HEK293 (cell line): ENCODE measurements around the gene SEMA4C.

Source experiments
- CTCF ChIA-PET: fragments of 350-600 bp; formaldehyde crosslinking; extraction: SDS; loops from one replicate; lab custom pipeline; 2021; ENCODE audit warnings: antibody characterized with exemption; lab: Yijun Ruan, JAX
- POLR2A ChIA-PET: fragments of 300-600 bp; formaldehyde crosslinking; extraction: SDS; loops from one replicate; lab custom pipeline; 2020; ENCODE audit warnings: antibody characterized with exemption, inconsistent platforms; lab: Yijun Ruan, JAX
- H3K27ac ChIP-seq: fragments of 200-500 bp; sonication (Bioruptor generic); 2 replicates; pipeline ENCODE4 v1.5.1; 2014; ENCODE audit warnings: low read depth, low read length, control low read depth, inconsistent platforms; ENCODE audit errors: extremely low read depth
- H3K36me3 ChIP-seq, 2 experiments: fragments of 200-500 bp in 1 of 2; sonication (Bioruptor generic) in 1 of 2; 1 replicate in 1 of 2; 2 replicates in 1 of 2; pipeline ENCODE4 v1.5.1; 2014 to 2017; ENCODE audit warnings: inconsistent platforms in 2 of 2, low read length in 2 of 2; ENCODE audit not compliant: control insufficient read depth in 2 of 2, insufficient read depth in 1 of 2
- H3K4me1 ChIP-seq: fragments of 200-500 bp; sonication (Bioruptor generic); 2 replicates; pipeline ENCODE4 v1.5.1; 2014; ENCODE audit warnings: mild to moderate bottlenecking, low read length, inconsistent platforms; ENCODE audit not compliant: control insufficient read depth, insufficient read depth
- H3K4me3 ChIP-seq: 2 replicates; pipeline ENCODE4 v1.5.1; 2011; ENCODE audit warnings: low read depth, mild to moderate bottlenecking, control low read depth, low read length, moderate library complexity
- H3K9me3 ChIP-seq: fragments of 200-500 bp; sonication (Bioruptor generic); 2 replicates; pipeline ENCODE4 v1.5.1; 2014; ENCODE audit warnings: low read depth, low read length, inconsistent platforms; ENCODE audit not compliant: control insufficient read depth, insufficient read depth
- BCL11A ChIP-seq: fragments of 450-650 bp; formaldehyde crosslinking; IDR thresholded peaks from 2 replicates; pipeline ENCODE4 v1.5.1; 2016; ENCODE audit warnings: low read depth, missing biosample characterization, missing genetic modification characterization
- GLIS2 ChIP-seq: fragments of 450-650 bp; formaldehyde crosslinking; IDR thresholded peaks from 2 replicates; pipeline ENCODE4 v1.5.1; 2016; ENCODE audit warnings: missing biosample characterization, missing genetic modification characterization
- INSM2 ChIP-seq: fragments of 450-650 bp; formaldehyde crosslinking; IDR thresholded peaks from 2 replicates; pipeline ENCODE4 v1.5.1; 2016; ENCODE audit warnings: missing biosample characterization, missing genetic modification characterization
- OVOL3 ChIP-seq: fragments of 450-650 bp; formaldehyde crosslinking; IDR thresholded peaks from 2 replicates; pipeline ENCODE4 v1.5.1; 2016; ENCODE audit warnings: missing biosample characterization, missing genetic modification characterization
- SP2 ChIP-seq: fragments of 450-650 bp; formaldehyde crosslinking; IDR thresholded peaks from 2 replicates; pipeline ENCODE4 v1.5.1; 2016; ENCODE audit warnings: missing biosample characterization, missing genetic modification characterization
- SP3 ChIP-seq: fragments of 450-650 bp; formaldehyde crosslinking; IDR thresholded peaks from 2 replicates; pipeline ENCODE4 v1.5.1; 2016; ENCODE audit warnings: missing biosample characterization, missing genetic modification characterization
- ZBTB21 ChIP-seq: fragments of 450-650 bp; formaldehyde crosslinking; IDR thresholded peaks from 2 replicates; pipeline ENCODE4 v1.5.1; 2017; ENCODE audit warnings: missing biosample characterization, missing genetic modification characterization
- ZFHX2 ChIP-seq: fragments of 450-650 bp; formaldehyde crosslinking; conservative IDR thresholded peaks from 2 replicates; pipeline ENCODE4 v1.5.1; 2016; ENCODE audit warnings: missing biosample characterization, missing genetic modification characterization
- ZNF133 ChIP-seq: fragments of 450-650 bp; formaldehyde crosslinking; IDR thresholded peaks from 2 replicates; pipeline ENCODE4 v1.5.1; 2016; ENCODE audit warnings: missing biosample characterization, missing genetic modification characterization
- ZNF169 ChIP-seq: fragments of 450-650 bp; formaldehyde crosslinking; IDR thresholded peaks from 2 replicates; pipeline ENCODE4 v1.5.1; 2016; ENCODE audit warnings: missing biosample characterization, missing genetic modification characterization
- ZNF214 ChIP-seq: fragments of 450-650 bp; formaldehyde crosslinking; IDR thresholded peaks from 2 replicates; pipeline ENCODE4 v1.5.1; 2017; ENCODE audit warnings: missing biosample characterization, mild to moderate bottlenecking, missing genetic modification characterization, borderline replicate concordance
- ZNF248 ChIP-seq: fragments of 450-650 bp; formaldehyde crosslinking; IDR thresholded peaks from 2 replicates; pipeline ENCODE4 v1.5.1; 2017; ENCODE audit warnings: missing biosample characterization, missing genetic modification characterization
- ZNF433 ChIP-seq: fragments of 450-650 bp; formaldehyde crosslinking; IDR thresholded peaks from 2 replicates; pipeline ENCODE4 v1.5.1; 2016; ENCODE audit warnings: missing biosample characterization, missing genetic modification characterization, low read depth
- ZNF510 ChIP-seq: fragments of 450-650 bp; formaldehyde crosslinking; IDR thresholded peaks from 2 replicates; pipeline ENCODE4 v1.5.1; 2018; ENCODE audit warnings: mild to moderate bottlenecking, missing genetic modification characterization, missing biosample characterization; ENCODE audit not compliant: insufficient replicate concordance
- ZNF513 ChIP-seq: fragments of 450-650 bp; IDR thresholded peaks from 2 replicates; pipeline ENCODE4 v1.5.1; 2018; ENCODE audit warnings: missing biosample characterization, missing genetic modification characterization
- ZNF791 ChIP-seq: fragments of 450-650 bp; formaldehyde crosslinking; IDR thresholded peaks from 2 replicates; pipeline ENCODE4 v1.5.1; 2016; ENCODE audit warnings: missing biosample characterization, missing genetic modification characterization
- ZSCAN4 ChIP-seq: fragments of 450-650 bp; formaldehyde crosslinking; IDR thresholded peaks from 2 replicates; pipeline ENCODE4 v1.5.1; 2017; ENCODE audit warnings: missing biosample characterization, missing genetic modification characterization
- ZSCAN5A ChIP-seq: fragments of 450-650 bp; formaldehyde crosslinking; IDR thresholded peaks from 2 replicates; pipeline ENCODE4 v1.5.1; 2016; ENCODE audit warnings: missing biosample characterization, missing genetic modification characterization
- TF ChIP-seq, protein P1 (sequence below): fragments of 450-650 bp; formaldehyde crosslinking; IDR thresholded peaks from 2 replicates; pipeline ENCODE4 v1.5.1; 2016; ENCODE audit warnings: missing biosample characterization, missing genetic modification characterization
- TF ChIP-seq, protein P2 (sequence below): fragments of 450-650 bp; formaldehyde crosslinking; IDR thresholded peaks from 2 replicates; pipeline ENCODE4 v1.5.1; 2016; ENCODE audit warnings: missing biosample characterization, missing genetic modification characterization

The SEMA4C gene

GRCh38 chr2:96860065-96861029, 9.5 kb downstream of the SEMA4C start:
- TF ChIP-seq ZSCAN4 (tag by site-specific recombination) (peak; percentile 65), ZNF433 (tag by site-specific recombination) (no peak), GLIS2 (tag by site-specific recombination) (0 out of 2 replicates have a peak, but pooled peaks have one; percentile 32), ZNF510 (no peak), ZFHX2 (tag by site-specific recombination) (peak; percentile 60)
- no peak overlapping the region for H3K4me3 ChIP-seq
- no peak overlapping the region for H3K27ac ChIP-seq
- H3K36me3 ChIP-seq = peaks cover 0 to 50% of the 10 kb centered on the region in 2 experiments; a peak in 2 of 3 replicates
- CTCF ChIA-PET = interaction anchor here (1.0 kb wide), 1 partner anchor 99 kb away, joined by 3 read pairs; no protein-coding TSS in a partner anchor
- POLR2A ChIA-PET = interaction anchor here (0.7 to 0.9 kb wide), 2 partner anchors 8 kb away, joined by 3 to 4 read pairs; no protein-coding TSS in a partner anchor
- H3K9me3 ChIP-seq = no peaks in the 10 kb centered on the region
- no peaks in the 10 kb centered on the region for H3K4me1 ChIP-seq

DNA sequence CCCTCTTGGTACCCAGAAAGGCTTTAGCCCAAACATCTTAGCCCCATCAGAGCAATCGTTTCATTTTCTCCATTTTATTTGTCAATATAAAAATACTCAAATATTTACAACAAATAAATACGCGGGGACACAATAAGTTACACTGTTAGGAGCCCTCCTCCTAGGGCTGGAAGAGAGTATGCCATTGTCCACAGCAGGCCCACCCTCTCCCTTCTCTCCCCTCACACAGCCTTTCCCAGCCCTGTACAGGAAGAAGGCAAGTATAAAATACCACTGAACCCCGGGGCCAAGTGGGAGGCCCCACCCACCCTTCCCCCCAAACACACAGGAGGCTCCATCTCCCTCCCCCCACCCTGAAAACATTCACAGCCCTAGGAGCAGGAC, 10.2 kb downstream of the SEMA4C start:
- POLR2A ChIA-PET = interaction anchor here (0.7 kb wide), 1 partner anchor 8 kb away, joined by 4 read pairs; no protein-coding TSS in a partner anchor
- H3K4me3 ChIP-seq = no peak overlapping the region
- H3K4me1 ChIP-seq = no peaks in the 10 kb centered on the region
- peaks cover 0 to 43% of the 10 kb centered on the region in 2 experiments; a peak in 2 of 3 replicates for H3K36me3 ChIP-seq
- CTCF ChIA-PET = interaction anchor here (1.0 to 4.1 kb wide), 2 partner anchors 93 to 100 kb away, joined by 3 to 115 read pairs; no protein-coding TSS in a partner anchor
- no peak for TF ChIP-seq BCL11A
- TF ChIP-seq INSM2 (tag by site-specific recombination) = no peak
- TF ChIP-seq ZNF169 (tag by site-specific recombination) = no peak
- TF ChIP-seq ZNF214 (tag by site-specific recombination) = no peak
- no peak for TF ChIP-seq ZBTB21 (tag by site-specific recombination)
- TF ChIP-seq, protein P1, sequence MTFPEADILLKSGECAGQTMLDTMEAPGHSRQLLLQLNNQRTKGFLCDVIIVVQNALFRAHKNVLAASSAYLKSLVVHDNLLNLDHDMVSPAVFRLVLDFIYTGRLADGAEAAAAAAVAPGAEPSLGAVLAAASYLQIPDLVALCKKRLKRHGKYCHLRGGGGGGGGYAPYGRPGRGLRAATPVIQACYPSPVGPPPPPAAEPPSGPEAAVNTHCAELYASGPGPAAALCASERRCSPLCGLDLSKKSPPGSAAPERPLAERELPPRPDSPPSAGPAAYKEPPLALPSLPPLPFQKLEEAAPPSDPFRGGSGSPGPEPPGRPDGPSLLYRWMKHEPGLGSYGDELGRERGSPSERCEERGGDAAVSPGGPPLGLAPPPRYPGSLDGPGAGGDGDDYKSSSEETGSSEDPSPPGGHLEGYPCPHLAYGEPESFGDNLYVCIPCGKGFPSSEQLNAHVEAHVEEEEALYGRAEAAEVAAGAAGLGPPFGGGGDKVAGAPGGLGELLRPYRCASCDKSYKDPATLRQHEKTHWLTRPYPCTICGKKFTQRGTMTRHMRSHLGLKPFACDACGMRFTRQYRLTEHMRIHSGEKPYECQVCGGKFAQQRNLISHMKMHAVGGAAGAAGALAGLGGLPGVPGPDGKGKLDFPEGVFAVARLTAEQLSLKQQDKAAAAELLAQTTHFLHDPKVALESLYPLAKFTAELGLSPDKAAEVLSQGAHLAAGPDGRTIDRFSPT (tag by site-specific recombination) = no peak
- TF ChIP-seq OVOL3 (tag by site-specific recombination) = no peak
- no peak for TF ChIP-seq ZNF791 (tag by site-specific recombination)
- no peak for TF ChIP-seq ZSCAN5A (tag by site-specific recombination)
- TF ChIP-seq ZNF133 (tag by site-specific recombination) = no peak
- TF ChIP-seq ZNF513 (tag by site-specific recombination) = no peak
- TF ChIP-seq SP3 (tag by site-specific recombination) = no peak
- TF ChIP-seq SP2 = no peak
- TF ChIP-seq, protein P2, sequence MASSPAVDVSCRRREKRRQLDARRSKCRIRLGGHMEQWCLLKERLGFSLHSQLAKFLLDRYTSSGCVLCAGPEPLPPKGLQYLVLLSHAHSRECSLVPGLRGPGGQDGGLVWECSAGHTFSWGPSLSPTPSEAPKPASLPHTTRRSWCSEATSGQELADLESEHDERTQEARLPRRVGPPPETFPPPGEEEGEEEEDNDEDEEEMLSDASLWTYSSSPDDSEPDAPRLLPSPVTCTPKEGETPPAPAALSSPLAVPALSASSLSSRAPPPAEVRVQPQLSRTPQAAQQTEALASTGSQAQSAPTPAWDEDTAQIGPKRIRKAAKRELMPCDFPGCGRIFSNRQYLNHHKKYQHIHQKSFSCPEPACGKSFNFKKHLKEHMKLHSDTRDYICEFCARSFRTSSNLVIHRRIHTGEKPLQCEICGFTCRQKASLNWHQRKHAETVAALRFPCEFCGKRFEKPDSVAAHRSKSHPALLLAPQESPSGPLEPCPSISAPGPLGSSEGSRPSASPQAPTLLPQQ (tag by site-specific recombination) = no peak
- TF ChIP-seq ZNF248 = no peak
- H3K27ac ChIP-seq = no peak overlapping the region
- H3K9me3 ChIP-seq = no peaks in the 10 kb centered on the region
